WI38 (cell line): Measurements from ENCODE around the gene TSN.
A peak's percentile ranks its signal among the peaks of the same experiment; 100 is the strongest.

Source experiments
- H3K4me3 ChIP-seq: 2 replicates; pipeline ENCODE4 v1.5.1; 2011; ENCODE audit warnings: low read depth, mild to moderate bottlenecking, control low read depth, low read length
- TF ChIP-seq, protein P1 (sequence below): IDR thresholded peaks from 2 replicates; pipeline ENCODE4 v1.5.1; 2012; ENCODE audit warnings: low read depth, mild to moderate bottlenecking, control low read depth, low read length

Gene TSN

DNA sequence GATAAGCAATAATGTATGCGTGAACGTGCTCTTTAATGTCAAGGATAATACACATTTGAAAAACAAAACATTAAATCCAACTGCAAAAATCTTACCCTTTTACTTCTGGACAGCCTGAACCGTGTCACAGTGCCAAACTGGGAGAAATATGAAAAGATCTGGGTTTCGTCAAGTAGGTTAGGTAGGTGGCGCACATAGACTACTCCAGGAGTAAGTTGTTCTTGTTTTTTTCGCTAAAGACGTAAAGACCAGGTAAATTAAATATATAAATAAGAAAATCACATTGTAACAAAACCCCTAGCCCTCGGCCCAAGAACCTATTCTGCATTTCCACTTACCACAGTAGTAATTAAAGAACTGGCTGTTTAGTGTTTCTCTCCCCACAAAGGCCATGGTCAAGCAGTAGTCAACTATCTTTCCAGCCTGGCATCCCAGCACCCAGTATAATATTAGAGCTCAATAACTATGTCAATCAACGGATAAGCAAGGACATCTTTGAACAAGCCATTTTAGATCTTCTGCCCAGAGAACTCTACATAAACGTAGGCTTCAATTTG is 19.9 kb upstream of the TSN start:
- H3K4me3 ChIP-seq = peak overlapping the region; percentile 86
- TF ChIP-seq, protein P1, sequence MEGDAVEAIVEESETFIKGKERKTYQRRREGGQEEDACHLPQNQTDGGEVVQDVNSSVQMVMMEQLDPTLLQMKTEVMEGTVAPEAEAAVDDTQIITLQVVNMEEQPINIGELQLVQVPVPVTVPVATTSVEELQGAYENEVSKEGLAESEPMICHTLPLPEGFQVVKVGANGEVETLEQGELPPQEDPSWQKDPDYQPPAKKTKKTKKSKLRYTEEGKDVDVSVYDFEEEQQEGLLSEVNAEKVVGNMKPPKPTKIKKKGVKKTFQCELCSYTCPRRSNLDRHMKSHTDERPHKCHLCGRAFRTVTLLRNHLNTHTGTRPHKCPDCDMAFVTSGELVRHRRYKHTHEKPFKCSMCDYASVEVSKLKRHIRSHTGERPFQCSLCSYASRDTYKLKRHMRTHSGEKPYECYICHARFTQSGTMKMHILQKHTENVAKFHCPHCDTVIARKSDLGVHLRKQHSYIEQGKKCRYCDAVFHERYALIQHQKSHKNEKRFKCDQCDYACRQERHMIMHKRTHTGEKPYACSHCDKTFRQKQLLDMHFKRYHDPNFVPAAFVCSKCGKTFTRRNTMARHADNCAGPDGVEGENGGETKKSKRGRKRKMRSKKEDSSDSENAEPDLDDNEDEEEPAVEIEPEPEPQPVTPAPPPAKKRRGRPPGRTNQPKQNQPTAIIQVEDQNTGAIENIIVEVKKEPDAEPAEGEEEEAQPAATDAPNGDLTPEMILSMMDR = no peak

DNA sequence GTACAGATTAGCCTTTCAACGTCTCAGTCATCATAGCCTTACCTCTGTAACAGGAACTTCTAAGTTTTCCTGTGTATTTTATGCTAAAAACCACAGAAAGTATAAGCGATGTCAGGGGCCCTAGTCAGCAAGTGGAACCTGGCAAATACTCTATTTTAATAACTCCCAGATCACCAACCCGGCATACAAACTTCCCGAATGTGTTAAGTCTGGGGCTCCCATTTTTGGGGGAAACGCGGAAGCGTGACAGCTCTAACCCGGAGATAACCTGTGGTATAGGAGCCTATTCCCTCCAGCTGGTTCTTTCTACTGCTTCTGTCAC is 19.4 kb upstream of the TSN start:
- peak overlapping the region; percentile 86 for H3K4me3 ChIP-seq
- TF ChIP-seq, protein P1 = no peak

DNA sequence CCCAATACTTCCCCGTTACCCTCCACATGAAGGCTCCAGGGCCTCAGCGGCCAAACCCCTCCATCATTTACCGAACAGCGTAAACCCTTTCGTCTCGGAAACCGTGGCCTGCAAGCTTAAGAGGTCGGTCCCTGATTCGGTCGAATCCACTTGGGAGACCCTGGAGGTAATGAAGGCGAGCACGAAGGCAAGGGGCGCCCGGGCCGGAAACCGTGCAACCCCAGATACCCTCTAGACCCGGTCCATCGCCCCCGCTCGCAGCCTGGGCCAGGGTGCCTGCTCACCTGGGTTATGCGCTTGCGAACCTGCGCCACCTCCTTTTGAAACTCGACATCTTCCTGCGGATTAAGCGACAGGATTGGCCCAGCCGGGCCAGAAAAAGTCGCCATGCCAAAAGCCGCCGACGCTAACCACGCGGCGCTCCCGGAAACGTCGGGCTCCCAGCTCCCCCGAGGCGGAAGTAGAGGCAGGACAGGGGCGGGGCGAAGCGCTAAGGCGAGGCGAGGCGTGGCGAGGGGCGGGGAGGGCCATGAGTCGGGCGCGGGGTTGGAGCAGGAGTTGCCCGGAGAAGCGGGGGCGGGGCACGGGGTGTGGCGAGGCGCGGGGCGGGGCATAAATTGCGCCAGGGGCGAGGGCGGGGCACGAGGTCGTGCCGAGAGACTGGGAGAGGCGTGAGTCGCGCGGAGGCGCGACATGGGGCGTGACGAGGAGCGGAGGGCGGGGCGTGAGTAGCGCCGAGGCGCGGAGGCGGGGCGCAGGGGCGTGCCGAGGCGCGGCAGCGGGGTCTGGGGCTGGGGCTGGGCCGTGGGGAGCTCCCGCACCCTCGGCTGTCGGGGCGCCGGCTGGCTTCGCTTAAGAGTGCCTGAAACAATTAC is 18.8 kb upstream of the TSN start, which contains the start of gene NIFK:
Gene NIFK, minus strand, starts transcription at position 414 of the 875 bp plus-strand sequence. Its CDS starts 25 bp downstream, at position 389.
- peak within 1 kb of the TSS; percentile 86 for H3K4me3 ChIP-seq
- TF ChIP-seq, protein P1 = no peak

DNA sequence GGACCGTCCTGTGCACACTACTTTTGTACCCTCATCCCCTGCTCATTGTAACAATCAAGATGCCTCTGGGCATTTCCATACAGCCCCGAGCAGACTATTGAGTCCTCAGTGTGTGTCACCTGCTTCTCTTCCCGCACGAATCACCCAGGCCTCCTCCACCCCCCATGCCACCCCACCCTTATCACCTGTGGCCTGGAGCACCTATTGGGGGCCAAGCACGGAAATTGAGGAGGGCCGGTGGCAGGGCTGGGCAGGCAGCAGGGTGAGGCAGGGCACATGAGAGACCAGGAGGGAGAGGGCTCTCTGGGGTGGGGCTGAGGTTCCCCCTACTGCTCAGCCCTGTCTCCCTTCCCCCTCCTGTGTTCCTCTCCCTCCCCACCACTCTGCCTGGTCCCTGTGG is 14.5 kb upstream of the TSN start:
- TF ChIP-seq, protein P1 = no peak
- H3K4me3 ChIP-seq = no peak overlapping the region

DNA sequence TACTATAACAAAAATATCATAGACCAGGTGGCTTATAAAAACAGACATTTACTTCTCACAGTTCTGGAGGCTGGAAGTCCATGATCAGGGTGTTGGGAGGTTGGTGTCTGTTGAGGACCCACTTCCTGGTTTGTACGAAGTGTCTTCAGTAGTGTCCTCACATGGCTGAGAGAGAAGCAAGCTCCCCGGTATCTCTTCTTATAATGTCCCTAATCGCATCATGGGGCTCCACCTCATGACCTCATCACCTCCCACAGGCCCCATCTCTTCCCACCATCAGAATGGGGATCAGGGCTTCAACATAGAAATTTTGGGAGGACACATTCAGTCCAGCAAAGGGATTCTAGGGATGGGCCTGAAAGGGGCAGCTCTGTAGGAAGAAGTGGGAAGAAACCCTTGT is 14.0 kb upstream of the TSN start:
- TF ChIP-seq, protein P1 = no peak
- no peak overlapping the region for H3K4me3 ChIP-seq

DNA sequence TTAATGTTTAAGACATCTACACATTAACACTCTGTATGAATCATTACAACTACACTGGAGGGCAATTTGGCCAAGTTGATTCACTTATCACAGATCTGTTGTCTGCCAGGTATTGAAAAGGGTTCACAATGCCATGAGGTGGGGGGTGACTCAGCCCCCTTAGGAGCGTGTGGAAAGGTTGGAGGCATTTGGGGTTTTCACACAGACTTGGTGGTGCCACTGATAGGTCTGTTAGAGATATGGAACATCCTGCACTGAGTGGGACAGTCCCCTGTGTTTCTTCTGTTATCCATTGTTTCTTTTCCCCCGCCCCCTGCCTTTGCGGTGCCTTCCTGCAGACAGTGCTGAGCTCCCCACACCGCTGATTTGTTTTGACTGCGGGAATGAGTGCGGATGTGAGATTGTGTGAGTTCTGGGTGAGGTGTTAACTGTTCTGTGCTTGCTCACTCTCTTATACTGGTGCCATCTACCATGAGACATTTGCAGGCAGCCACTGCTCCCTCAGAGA is 9.3 kb upstream of the TSN start:
- TF ChIP-seq, protein P1 = no peak
- no peak overlapping the region for H3K4me3 ChIP-seq

DNA sequence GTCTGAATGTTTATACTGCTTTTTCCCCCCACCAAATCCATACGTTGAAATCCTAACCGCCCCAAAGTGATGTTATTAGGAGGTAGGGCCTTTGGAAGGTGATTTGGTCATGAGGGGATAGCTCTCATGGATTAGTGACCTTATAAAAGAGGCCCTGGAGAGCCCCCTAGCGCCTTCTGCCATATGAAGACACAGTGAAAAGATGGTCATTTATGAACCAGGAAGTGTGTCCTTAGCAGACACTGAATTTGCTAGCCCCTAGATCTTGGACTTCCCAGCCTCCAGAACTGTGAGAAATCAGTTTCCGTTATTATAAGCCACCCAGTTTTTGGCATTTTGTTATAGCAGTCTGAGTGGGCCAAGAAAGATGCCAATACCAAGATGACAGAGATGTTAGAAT is 7.2 kb upstream of the TSN start:
- TF ChIP-seq, protein P1 = peak; percentile 44
- H3K4me3 ChIP-seq = no peak overlapping the region
